Adipocyte (in vitro differentiated cells): ENCODE measurements around the gene PPP1R8.
"Not testable (repeated sequence)": the region's sequence is repeated elsewhere in the genome, so short reads cannot be mapped to it uniquely, and the experiment has no call there.

Experiments
- DNase-seq: peaks from one replicate; pipeline ENCODE4 v3.0.0-alpha.2; 2015; ENCODE audit warnings: low read depth
- H3K27me3 ChIP-seq: replicated peaks from 2 replicates; pipeline ENCODE4 v1.7.0; 2013; ENCODE audit warnings: mild to moderate bottlenecking, low read length, moderate library complexity; ENCODE audit not compliant: control insufficient read depth, insufficient read depth
- H3K36me3 ChIP-seq: 2 replicates; pipeline ENCODE4 v1.7.0; 2013; ENCODE audit warnings: low read length, mild to moderate bottlenecking, moderate library complexity; ENCODE audit not compliant: control insufficient read depth, insufficient read depth, severe bottlenecking
- H3K4me1 ChIP-seq: 2 replicates; pipeline ENCODE4 v1.7.0; 2013; ENCODE audit warnings: mild to moderate bottlenecking, low read length, moderate library complexity; ENCODE audit not compliant: control insufficient read depth, insufficient read depth
- H3K4me3 ChIP-seq: 2 replicates; pipeline ENCODE4 v1.7.0; 2013; ENCODE audit warnings: mild to moderate bottlenecking, low read length, moderate library complexity
- H3K9ac ChIP-seq: 2 replicates; pipeline ENCODE4 v1.7.0; 2013; ENCODE audit warnings: mild to moderate bottlenecking, low read length, moderate library complexity
- H3K9me3 ChIP-seq: 2 replicates; pipeline ENCODE4 v1.7.0; 2013; ENCODE audit warnings: mild to moderate bottlenecking, low read length, moderate library complexity; ENCODE audit not compliant: control insufficient read depth

PPP1R8 gene

GRCh38 chr1:27830621-27831440, at the start of gene PPP1R8:
Gene PPP1R8 (plus strand): TSS chr1:27830782. CDS start chr1:27830836, 54 bp downstream.
- peak; percentile 98 for DNase-seq
- Histone ChIP-seq H3K27me3 (no peaks in the 10 kb centered on the region), H3K4me1 (peaks cover 22% of the 10 kb centered on the region), H3K9ac (peak within 1 kb of the TSS; percentile 94), H3K4me3 (peak within 1 kb of the TSS; percentile 94), H3K36me3 (peaks cover 19% of the 10 kb centered on the region), H3K9me3 (no peaks in the 10 kb centered on the region)

DNA sequence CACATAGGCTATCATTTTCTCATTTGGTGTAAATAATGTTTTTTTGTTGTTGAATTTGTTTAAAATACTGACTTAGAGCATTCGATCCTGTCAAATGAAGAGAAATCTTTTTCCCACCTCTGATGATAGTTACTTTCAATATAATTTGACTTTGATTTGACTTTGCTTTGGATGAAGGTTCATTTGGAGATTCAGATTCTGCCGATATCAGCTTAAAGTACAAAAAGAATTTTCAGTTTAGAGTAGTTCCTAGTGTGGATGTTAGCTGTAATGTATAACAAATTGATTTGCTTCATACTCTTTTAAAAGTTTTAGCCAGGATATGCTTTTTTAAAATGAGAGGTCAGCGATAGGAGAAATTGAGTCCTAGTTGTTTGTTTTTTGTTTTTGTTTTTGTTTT, 47.6 kb upstream of the PPP1R8 start:
- H3K9ac ChIP-seq, result no peak overlapping the region

GRCh38 chr1:27784700-27785099, 45.9 kb upstream of the PPP1R8 start:
- Histone ChIP-seq H3K9ac (no peak overlapping the region), H3K4me3 (no peak overlapping the region), H3K36me3 (peaks cover 10% of the 10 kb centered on the region), H3K9me3 (no peaks in the 10 kb centered on the region), H3K27me3 (no peaks in the 10 kb centered on the region), H3K4me1 (peaks cover 49% of the 10 kb centered on the region)
- DNase-seq, result no peak

More for the DNA sequence above, 47.6 kb upstream of the PPP1R8 start:
- H3K36me3 ChIP-seq, result peaks cover 7% of the 10 kb centered on the region
- H3K4me3 ChIP-seq, result no peak overlapping the region
- H3K27me3 ChIP-seq, result no peaks in the 10 kb centered on the region
- H3K4me1 ChIP-seq, result peaks cover 43% of the 10 kb centered on the region
- H3K9me3 ChIP-seq, result no peaks in the 10 kb centered on the region
- no peak for DNase-seq

DNA sequence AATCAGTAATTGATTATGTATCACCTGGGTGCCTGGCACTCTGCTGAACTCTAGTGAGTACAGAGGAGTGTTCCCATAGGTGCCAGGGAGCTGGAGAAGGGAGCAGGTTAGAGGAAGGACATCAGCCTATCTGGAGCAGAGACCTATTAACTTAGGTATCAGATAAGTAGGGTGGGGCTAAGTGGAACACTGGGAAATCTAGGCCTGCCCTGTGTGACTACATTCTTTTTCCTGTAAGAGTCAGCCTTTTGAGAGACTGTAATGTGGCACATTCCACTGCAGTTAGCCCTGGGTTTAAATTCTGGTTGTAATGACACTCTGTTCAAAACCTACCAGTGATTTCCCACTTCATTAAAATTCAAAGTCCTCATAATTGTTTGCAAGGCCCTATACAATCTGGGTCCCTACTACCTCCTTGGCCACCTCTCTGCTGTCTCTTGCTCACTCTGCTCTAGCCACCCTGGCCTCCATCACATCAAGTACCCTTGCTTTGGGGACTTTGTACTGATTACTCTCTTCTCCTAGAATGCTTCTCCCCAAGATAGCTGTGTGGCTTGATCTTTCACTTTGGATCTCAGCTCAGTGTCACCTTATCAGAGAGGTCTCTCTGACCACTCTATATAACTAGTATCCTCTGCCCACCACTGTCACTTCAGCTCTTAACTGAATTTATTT, 44.7 kb upstream of the PPP1R8 start:
- no peaks in the 10 kb centered on the region for H3K9me3 ChIP-seq
- no peaks in the 10 kb centered on the region for H3K27me3 ChIP-seq
- H3K4me3 ChIP-seq, result no peak overlapping the region
- peaks cover 15% of the 10 kb centered on the region for H3K36me3 ChIP-seq
- no peak overlapping the region for H3K9ac ChIP-seq
- DNase-seq, result peak; percentile 32
- peaks cover 54% of the 10 kb centered on the region for H3K4me1 ChIP-seq

GRCh38 chr1:27787895-27788294, 42.7 kb upstream of the PPP1R8 start:
- Histone ChIP-seq H3K4me1 (peaks cover 55% of the 10 kb centered on the region), H3K9me3 (no peaks in the 10 kb centered on the region), H3K9ac (peak overlapping the region; percentile 30), H3K4me3 (peak overlapping the region; percentile 31), H3K27me3 (no peaks in the 10 kb centered on the region), H3K36me3 (peaks cover 23% of the 10 kb centered on the region)
- DNase-seq, result peak; percentile 87

GRCh38 chr1:27789540-27790041, 41.0 kb upstream of the PPP1R8 start:
- Histone ChIP-seq H3K9me3 (no peaks in the 10 kb centered on the region), H3K27me3 (no peaks in the 10 kb centered on the region), H3K4me3 (no peak overlapping the region), H3K9ac (peak overlapping the region; percentile 22), H3K4me1 (peaks cover 46% of the 10 kb centered on the region), H3K36me3 (peaks cover 39% of the 10 kb centered on the region)
- no peak for DNase-seq

DNA sequence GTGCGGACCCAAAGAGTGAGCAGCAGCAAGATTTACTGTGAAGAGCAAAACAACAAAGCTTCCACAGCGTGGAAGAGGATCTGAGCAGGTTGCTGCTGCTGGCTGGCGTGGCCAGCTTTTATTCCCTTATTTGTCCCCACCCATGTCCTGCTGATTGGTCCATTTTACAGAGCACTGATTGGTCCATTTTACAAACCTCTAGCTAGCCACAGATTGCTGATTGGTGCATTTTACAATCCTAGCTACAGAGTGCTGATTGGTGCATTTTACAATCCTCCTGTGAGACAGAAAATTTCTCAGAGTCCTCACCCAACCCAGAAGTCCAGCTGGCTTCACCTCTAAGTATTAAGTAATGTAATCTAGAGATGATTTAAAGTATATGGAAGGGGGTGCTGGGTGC, 40.3 kb upstream of the PPP1R8 start:
- H3K36me3 ChIP-seq, result peaks cover 45% of the 10 kb centered on the region
- not testable (repeated sequence) for H3K27me3 ChIP-seq, DNase-seq, H3K4me3 ChIP-seq, H3K9ac ChIP-seq, H3K9me3 ChIP-seq
- peaks cover 46% of the 10 kb centered on the region for H3K4me1 ChIP-seq

GRCh38 chr1:27795601-27796000, 35.0 kb upstream of the PPP1R8 start:
- H3K4me3 ChIP-seq, result no peak overlapping the region
- H3K9me3 ChIP-seq, result no peaks in the 10 kb centered on the region
- H3K9ac ChIP-seq, result no peak overlapping the region
- H3K36me3 ChIP-seq, result peaks cover 82% of the 10 kb centered on the region
- no peaks in the 10 kb centered on the region for H3K27me3 ChIP-seq
- no peak for DNase-seq
- peaks cover 10% of the 10 kb centered on the region for H3K4me1 ChIP-seq

- H3K36me3 ChIP-seq, result peaks cover 78% of the 10 kb centered on the region
- peaks cover 5% of the 10 kb centered on the region for H3K4me1 ChIP-seq
- H3K27me3 ChIP-seq, result no peaks in the 10 kb centered on the region
- no peak for DNase-seq
- H3K9ac ChIP-seq, result no peak overlapping the region
- no peak overlapping the region for H3K4me3 ChIP-seq
- no peaks in the 10 kb centered on the region for H3K9me3 ChIP-seq
These were observed 25.8 kb upstream of the PPP1R8 start for GRCh38 chr1:27804791-27805190.

DNA sequence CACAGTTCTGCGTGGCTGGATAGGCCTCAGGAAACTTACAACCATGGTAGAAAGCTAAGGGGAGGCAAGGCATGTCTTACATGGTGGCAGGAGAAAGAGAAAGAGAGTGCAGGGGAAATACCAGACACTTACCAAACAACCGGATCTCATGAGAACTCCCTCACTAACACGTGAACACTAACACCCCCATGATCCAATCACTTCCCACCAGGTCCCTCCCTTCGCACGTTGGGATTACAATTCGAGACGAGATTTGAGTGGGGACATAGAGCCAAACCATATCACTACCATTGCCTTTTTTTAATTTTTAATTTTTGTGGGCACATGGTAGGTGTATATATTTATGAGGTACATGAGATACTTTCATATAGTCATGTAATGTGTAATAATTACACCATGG, 23.8 kb upstream of the PPP1R8 start:
- H3K9me3 ChIP-seq, result no peaks in the 10 kb centered on the region
- H3K4me3 ChIP-seq, result no peak overlapping the region
- DNase-seq, result no peak
- H3K9ac ChIP-seq, result no peak overlapping the region
- no peaks in the 10 kb centered on the region for H3K27me3 ChIP-seq
- H3K36me3 ChIP-seq, result peaks cover 71% of the 10 kb centered on the region
- peaks cover 5% of the 10 kb centered on the region for H3K4me1 ChIP-seq

DNA sequence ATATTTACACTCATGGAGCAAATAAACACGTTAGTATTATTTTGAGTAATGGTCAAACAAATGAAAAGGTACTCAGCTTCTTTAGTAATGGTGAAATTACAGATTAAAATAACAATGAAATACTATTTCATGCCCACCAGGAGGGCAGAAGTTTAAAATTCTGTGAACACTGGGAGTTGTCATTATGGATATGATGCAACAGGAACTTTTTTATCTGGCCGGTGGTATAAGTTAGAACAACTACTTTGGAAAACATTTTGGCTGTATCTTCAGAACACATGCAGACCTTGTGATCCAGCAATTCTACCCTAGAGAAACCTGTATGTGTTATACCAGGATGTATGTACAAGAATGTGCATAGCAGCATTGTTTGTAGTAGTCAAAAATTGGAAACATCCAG, 23.2 kb upstream of the PPP1R8 start:
- Histone ChIP-seq H3K36me3 (peaks cover 71% of the 10 kb centered on the region), H3K9ac (no peak overlapping the region), H3K27me3 (no peaks in the 10 kb centered on the region), H3K9me3 (no peaks in the 10 kb centered on the region), H3K4me3 (no peak overlapping the region), H3K4me1 (peaks cover 5% of the 10 kb centered on the region)
- DNase-seq, result peak; percentile 48
